Activated CD4-positive, alpha-beta T cell treated with anti-CD3 and anti-CD28 coated beads, Interleukin-2, Interleukin-4, amounts not matched to agents 100 ng/mL and 50 ng/mL, durations not matched to agents 16 hours and 8 hours (primary cell): ENCODE results near the gene NUMB.

Source experiments
- DNase-seq: peaks from one replicate; pipeline ENCODE4 v3.0.0-alpha.2; 2020; ENCODE audit warnings: low spot score

NUMB gene

GRCh38 chr14:73458183-73458976, at the start of gene NUMB:
Gene NUMB (minus strand): TSS chr14:73458546. CDS start chr14:73355751, 102,795 bp downstream.
- DNase-seq: peak; percentile 100

- no peak for DNase-seq
Observed at GRCh38 chr14:73503648-73504047, 45.3 kb upstream of the NUMB start.

DNA sequence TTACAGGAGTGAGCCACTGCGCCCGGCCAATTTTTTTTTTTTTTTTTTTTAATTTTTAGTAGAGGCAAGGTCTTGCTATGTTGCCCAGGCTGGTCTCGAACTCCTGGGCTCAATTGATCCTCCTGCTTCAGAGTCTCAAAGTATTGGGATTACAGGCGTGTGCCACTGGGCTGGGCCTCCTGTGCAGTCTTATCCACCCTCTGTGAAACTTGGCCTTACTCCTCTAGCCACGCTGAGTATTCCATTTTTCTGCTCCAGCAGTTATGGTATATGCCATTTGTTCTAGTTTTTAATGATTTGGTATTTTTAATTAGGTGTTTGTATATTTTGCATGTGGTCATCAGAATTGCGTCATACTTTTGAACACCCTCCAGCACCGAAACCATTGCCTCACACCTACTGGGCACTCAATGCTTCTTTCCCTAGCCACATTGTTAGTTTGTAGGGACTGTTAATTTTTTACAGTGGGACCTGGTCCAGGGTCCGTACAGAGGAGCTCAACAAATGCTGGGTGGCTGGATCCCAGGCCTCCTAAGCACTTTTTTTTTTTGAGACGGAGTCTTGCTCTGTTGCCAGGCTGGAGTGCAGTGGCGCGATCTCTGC, 43.8 kb upstream of the NUMB start:
- DNase-seq: no peak

GRCh38 chr14:73500360-73500759, 42.0 kb upstream of the NUMB start:
- no peak for DNase-seq

GRCh38 chr14:73494593-73494992, 36.2 kb upstream of the NUMB start:
- no peak for DNase-seq

GRCh38 chr14:73492670-73493069, 34.3 kb upstream of the NUMB start:
- DNase-seq: no peak

DNA sequence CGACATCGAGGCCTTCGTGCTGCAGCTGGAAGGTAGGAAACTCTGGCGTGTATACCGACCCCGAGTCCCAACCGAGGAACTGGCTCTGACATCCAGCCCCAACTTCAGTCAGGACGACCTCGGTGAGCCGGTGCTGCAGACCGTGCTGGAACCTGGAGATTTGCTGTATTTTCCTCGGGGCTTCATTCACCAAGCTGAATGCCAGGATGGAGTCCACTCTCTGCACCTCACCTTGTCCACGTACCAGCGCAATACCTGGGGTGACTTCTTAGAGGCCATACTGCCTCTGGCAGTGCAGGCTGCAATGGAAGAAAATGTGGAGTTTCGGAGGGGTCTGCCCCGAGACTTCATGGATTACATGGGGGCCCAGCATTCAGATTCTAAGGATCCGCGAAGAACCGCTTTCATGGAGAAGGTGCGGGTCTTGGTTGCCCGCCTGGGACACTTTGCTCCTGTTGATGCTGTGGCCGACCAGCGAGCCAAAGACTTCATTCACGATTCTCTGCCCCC, 33.8 kb upstream of the NUMB start:
- no peak for DNase-seq

GRCh38 chr14:73491256-73492042, 33.1 kb upstream of the NUMB start:
- peak; percentile 72 for DNase-seq

DNA sequence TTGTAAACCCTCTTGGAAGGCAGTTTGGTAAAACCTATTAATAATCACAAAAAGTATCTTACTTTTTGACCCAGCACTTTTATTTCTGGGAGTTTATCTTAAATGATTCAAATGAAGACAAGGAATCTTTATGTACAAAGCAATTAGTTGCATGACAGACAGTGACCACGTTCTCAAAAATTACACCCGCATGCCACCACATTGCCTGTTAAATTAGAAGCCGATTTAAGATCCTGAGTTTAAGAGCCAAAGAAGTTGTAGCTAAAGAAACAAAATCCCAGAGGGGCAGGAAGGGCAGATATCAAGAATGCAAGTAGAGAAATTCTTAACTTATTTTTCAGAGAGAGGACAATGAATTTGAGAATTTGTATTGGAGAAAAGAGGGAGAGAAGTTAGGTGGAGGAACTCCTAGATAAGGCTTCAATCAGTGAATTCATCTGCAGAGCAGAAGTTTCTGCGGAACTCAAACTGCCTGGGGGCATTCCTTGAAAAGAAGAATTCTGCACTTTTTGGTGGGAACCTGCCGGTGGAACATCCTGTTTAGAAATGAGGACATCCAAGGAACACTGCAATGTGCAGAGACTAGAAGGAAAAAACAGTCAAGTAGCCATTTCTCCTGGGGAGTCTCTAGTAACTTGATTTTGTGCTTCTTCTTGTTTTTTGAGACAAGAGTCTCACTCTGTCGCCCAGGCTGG, 31.3 kb upstream of the NUMB start:
- no peak for DNase-seq

GRCh38 chr14:73478684-73479083, 20.3 kb upstream of the NUMB start:
- DNase-seq: no peak

DNA sequence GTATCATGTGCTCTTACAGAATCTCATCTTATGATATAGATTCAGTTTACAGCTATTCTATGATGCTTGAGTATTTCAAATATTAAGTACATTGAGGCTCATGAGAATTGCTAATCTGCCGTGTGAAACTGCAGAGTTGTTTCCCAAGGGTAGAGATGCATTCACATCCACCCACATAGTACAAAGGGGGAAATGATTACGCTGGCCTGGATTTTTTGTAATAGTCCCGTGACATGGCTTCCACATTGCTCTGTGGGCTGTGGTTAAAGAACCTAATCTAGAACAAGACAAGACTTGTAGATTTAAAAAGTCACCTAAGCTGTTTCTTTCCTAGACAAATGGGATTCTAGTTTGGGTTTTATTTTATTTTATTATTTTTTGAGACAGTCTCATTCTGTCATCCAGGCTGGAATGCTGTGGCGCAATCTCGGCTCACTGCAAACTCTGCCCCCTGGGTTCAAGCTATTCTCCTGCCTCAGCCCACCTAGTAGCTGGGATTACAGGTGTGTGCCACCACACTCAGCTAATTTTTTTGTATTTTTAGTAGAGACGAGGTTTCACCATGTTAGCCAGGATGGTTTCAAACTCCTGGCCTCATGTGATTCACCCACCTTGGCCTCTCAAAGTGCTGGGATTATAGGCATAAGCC, 19.4 kb upstream of the NUMB start:
- no peak for DNase-seq

DNA sequence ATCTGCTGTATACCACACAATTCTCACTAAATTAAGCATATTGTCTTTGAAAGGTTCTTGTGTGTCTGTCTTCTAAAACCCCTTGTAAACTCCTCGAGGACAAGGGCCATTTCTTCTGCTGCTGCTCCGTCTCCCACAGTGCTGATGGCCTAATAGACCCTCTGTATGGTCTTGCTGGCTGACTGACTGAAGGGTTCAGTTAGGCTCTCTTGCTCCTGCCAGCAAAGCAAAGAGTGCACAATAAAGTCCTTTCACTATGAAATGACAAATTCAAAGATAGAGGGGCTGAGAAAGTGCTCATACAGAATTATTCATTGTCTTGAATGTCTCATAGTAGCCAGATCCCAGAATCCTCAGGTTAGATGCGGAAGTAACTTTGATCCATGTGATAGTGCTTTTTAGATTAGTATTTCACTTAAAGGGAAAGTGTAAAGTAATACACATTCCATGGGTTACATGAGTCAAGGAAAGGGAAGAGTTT, 18.1 kb upstream of the NUMB start:
- no peak for DNase-seq

DNA sequence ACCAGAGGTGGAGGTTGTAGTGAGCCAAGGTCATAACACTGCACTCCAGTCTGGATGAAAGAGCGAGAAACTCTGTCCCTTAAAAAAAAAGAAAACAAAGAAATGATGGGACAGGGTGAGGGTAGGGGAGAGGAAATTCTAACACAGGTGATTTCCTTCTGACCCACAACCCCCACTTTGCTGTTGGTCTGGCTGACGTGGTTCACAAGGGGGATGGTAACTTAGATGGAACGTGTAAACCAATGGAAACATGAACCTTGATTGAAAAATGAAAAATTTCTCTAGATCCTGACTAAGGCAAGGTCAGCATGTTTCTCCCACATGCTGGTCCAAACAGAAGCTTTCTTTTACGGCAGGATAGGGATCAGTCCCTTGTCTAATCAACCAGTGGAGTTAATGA, 16.6 kb upstream of the NUMB start:
- no peak for DNase-seq

DNA sequence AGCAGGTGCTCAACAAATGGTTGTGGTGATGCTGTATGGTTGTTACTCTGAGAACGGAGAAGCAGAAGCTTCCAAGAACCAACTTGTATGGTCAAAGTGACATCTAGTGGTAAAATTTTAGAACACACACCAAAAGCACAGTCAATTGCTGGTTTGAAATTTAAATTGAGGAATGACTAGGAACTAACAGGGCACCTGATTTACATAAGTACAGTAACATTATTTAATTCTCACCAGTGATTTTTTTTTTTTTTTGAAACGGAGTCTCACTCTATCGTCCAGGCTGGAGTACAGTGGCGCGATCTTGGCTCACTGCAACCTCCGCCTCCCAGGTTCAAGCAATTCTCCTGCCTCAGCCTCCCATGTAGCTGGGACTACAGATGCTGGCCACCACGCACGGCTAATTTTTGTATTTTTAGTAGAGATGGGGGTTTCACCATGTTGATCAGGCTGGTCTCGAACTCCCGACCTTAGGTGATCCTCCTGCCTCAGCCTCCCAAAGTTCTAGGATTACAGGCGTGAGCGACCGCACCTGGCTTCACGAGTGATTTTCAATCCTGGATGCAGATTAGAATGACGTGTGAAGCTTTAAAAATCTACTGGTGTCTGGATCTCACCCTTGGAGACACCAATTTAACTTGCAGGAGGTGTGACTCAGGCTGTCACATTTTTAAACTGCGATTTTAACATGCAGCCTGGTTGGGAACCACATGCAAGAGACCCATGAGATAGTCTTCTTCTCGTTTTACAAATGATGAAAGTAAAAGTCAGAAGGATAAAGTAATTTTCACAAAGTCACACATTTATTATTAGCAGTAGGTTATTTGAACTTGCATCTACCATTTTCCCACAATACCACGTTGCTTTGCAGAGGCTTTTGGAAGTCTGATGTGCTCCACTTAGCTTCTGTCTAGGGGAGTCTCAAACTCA, 14.1 kb upstream of the NUMB start:
- DNase-seq: peak; percentile 77

DNA sequence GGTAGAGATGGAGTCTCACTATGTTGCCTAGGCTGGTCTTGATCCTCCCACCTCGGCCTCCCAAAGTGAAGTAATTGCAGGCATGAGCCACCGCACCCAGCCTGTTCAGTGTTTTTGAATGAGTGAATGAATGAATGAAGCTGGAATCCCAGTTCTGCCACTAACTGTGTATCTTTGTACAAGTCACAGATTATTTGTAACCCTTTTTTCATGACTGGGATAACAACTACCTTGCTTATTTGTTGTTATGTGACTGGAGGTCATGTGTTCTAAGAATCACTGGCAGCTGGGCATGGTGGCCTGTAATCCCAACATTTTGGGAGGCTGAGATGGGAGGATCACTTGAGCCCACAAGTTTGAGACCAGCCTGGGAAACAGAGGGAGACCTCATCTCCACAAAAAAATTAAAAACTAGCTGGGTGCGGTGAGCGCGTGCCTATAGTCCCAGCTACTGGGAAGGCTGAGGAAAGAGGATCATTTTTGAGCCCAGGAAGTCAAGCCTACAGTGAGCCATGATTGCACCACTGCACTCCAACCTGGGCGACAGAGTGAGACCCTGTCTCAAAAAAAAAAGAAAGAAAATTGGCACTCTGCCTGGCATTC, 13.3 kb upstream of the NUMB start:
- no peak for DNase-seq

- no peak for DNase-seq
Observed at GRCh38 chr14:73468828-73469375, 10.6 kb upstream of the NUMB start.

GRCh38 chr14:73467800-73468199, 9.5 kb upstream of the NUMB start:
- DNase-seq: peak; percentile 42

GRCh38 chr14:73467377-73467776, 9.0 kb upstream of the NUMB start:
- DNase-seq: peak; percentile 54

- DNase-seq: no peak
Observed at GRCh38 chr14:73466861-73467260, 8.5 kb upstream of the NUMB start.
